ENCODE results near the gene PTPRN2.
"Not testable (repeated sequence)": the region's sequence is repeated elsewhere in the genome, so short reads cannot be mapped to it uniquely, and the experiment has no call there.

Gene PTPRN2

GRCh38 chr7:158458716-158459282 is 128.8 kb downstream of the PTPRN2 start:
- no peak for DNase-seq

- no peak for DNase-seq
Observed at GRCh38 chr7:158458096-158458495, 129.5 kb downstream of the PTPRN2 start.

DNA sequence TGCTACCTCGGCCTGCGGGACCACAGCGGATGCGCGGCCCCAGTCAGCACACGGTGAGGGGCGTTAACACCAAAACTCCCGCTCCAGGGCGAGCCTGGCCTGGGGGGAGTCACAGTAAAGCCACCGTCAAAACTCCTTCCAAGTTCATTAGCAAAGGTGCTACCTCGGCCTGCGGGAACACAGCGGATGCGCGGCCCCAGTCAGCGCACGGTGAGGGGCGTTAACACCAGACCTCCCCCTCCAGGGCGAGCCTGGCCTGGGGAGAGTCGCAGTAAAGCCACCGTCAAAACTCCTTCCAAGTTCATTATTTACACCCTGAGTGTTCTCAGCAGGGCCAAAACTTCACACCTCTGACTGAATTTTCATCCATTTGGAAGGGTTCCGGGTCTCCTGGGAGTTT is 130.0 kb downstream of the PTPRN2 start:
- DNase-seq: not testable (repeated sequence)

- DNase-seq: no peak
Observed at GRCh38 chr7:158454631-158455030, 133.0 kb downstream of the PTPRN2 start.

- no peak for DNase-seq
Observed at GRCh38 chr7:158453663-158454062, 134.0 kb downstream of the PTPRN2 start.

GRCh38 chr7:158452331-158452730 is 135.3 kb downstream of the PTPRN2 start:
- DNase-seq: no peak

DNA sequence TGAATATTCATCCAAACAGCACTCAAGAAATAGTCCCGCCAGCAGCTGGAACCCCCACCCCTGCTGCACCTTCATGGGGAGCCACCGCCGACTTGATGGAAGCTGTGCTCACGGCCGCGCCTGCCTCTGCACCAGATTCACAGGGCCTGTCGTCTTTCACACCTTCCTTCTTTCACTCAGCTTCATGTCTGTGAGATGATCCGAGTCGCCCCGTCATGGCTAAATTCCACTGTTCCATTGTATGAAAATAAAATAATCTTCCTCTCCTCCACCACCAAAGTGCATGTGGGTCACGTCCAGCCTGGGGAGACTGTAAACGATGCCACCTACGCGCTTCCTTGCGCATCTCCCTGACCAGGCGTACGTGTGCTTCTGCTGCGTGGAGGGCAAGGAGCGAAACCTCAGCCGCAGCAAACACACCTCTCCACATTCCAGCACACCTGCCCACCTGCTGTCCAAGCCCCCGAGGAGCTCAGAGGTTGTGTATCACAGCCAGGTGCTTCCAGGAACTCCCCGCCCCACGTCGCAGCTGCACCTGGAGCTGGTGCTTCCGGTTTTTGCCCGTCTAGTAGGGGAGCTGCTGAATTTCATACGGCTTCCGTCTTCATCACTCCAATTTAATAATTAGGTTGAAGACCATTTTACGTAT is 137.0 kb downstream of the PTPRN2 start:
- no peak for DNase-seq

- no peak for DNase-seq
Observed at GRCh38 chr7:158449942-158450341, 137.7 kb downstream of the PTPRN2 start.

DNA sequence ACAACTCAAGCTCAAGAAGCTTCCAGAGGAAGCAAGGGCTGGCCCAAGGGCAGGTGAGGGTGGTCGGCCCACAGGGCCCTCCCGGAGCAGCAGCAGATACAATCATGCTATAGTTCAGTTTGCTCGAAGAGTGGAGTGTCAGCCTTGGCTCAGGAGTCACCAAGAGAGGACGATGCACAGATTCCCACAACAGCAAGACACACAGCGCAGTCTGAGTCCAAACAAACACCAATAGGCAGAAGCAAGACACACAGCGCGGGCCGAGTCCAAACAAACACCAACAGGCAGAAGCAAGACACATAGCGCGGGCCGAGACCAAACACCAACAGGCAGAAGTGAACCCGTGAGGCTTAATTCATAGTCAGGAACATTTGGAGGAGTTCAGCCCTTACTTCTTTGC is 138.4 kb downstream of the PTPRN2 start:
- no peak for DNase-seq

- DNase-seq: no peak
Observed at GRCh38 chr7:158448430-158449100, 139.1 kb downstream of the PTPRN2 start.

- no peak for DNase-seq
Observed at GRCh38 chr7:158447506-158448171, 140.0 kb downstream of the PTPRN2 start.

GRCh38 chr7:158447151-158447505 is 140.5 kb downstream of the PTPRN2 start:
- no peak for DNase-seq

DNA sequence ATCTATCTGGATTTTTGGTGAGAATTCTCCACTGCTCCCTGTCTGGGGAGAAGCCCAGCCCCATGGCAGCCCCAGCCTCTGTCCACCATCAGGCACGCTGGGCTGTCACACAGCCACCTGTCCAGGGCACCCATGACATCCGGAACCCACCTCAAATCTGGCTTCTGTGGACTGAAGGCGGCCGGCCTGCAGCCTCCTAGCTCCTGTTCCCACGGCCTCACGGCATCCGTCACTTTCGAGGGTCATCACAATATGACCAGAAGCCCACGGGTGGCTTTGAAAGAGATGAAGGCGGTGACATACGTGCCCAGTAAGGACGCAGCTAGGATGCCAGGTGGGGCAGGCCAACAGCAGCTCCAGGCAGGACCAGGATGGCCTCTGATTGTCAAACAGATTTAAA is 140.9 kb downstream of the PTPRN2 start:
- no peak for DNase-seq

DNA sequence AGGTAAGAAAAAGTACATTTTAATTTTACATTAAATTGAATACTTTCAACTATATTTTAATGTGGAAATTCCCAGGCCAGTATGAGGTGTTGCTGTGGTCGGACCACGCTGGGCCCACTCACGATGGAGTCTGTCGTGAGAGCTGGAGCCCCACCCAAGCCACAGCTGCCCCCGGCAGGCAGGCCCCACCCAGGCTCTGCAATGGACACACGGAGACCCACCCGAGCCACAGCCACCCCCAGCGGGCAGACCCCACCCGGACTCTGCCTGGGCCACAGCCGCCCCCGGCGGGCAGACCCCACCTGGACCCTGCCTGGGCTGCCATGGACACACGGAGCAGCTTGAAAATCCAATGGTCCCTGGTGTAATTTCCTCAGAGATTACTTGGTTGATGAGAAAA is 141.3 kb downstream of the PTPRN2 start:
- no peak for DNase-seq

- no peak for DNase-seq
Observed at GRCh38 chr7:158445421-158446175, 142.0 kb downstream of the PTPRN2 start.

DNA sequence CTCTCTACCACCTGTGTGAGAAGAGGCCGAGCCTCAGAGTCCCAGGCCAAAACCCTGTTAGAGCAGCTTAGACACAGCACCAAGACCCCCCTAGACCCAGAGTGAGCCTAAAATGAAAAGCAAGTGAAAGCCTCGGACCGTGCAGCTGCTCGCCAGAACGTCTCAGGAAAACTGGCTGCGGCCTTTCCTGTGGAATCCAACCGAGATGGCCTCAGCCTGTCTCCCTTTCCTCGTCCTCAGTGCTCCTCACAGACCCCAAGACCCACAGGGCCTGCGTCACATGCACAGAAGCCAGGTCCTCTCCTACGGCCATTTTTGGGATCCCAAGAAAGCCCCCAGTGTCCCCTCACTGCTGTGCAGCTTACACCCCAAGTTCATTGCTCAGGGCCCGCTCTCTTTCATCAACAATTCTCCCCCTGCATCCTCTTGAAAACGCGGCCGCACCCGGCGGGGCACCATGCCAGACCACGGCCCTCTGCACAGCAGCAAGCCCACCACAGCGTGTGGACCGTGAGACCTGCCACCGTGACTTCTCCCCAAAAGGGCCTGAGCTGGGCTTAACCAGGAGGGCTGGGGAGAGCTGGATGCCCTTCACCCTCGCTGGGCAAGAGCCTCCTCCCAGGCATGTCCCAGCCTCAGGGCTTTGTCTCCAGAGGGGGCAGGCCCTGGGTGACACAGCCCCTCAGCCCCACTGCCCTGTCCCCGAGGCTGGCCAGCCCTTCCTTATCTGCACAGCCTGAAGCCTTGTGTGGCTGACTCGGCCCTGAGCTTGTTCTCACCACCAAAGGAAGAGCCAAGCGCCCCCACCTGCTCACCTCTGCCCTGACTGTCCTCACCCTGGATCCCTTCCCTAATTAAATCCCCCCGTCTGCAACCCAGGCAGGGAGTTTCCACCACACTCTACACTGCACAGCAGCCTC is 142.9 kb downstream of the PTPRN2 start:
- no peak for DNase-seq

DNA sequence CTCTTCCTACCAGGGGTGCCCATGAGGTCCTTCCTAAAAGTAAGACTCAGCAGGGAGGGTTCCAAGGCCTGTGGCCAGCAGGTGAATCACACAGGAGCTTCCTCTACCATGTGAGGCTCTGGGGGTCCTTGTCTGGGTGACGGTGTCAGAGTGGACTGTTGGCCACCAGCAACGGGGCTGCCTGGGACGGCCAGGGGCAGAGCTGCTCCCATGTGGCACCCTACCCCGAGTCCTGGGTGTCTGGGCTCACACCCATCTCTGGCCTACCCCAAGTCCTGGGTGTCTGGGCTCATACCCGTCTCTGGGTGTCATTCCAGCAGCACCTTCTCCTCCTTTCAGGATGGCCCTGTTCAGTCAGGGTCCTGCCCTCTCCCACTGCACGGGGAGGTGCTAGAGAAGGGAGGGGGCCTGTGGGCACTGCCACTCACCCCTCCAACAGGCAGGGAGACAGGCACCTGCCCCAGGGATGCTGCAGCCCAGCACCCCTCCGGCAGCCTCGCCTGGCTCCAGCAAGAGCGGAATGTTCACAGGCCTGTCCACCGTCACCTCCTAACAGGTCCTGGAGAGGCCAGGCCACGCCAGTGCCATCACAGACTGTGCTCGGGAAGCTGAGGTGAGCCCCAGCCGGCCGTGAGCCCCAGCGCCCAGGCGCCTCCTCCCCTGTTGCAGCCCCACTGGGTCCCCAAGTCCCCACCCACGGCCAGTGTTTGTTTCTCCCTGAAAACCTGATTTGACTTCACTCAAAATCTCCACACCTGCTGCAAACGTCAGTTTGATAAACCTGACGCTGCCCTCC is 143.7 kb downstream of the PTPRN2 start:
- DNase-seq: no peak

GRCh38 chr7:158443014-158443687 is 144.5 kb downstream of the PTPRN2 start:
- DNase-seq: no peak

DNA sequence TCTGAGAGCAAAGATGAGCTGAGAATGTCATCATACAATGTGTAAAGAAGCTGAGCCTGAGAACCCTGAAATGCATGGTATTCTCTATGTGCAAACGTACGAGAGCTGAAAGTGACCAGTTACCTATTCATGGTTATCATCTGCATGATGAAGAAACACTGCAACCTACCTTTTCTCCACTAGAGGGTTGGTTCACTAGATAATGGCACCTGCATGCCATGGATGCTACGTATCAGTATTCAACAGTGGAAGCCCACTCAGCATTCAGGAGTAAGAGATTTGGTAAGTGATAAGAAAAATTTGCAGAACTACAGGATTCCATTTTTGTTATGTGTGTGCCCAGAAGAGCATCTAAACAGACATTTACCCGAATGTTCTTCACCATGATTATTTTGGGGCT is 145.4 kb downstream of the PTPRN2 start:
- DNase-seq: no peak

- no peak for DNase-seq
Observed at GRCh38 chr7:158439035-158439434, 148.6 kb downstream of the PTPRN2 start.

Data from inflammatory macrophage (primary cell).